Activated T-cell treated with anti-CD3 and anti-CD28 coated beads for 24 hours (primary cell): ENCODE measurements around the gene CCND2.

ENCODE experiments used
- DNase-seq: peaks from one replicate; pipeline ENCODE4 v3.0.0-alpha.2; 2020; ENCODE audit warnings: low read depth

CCND2 gene

GRCh38 chr12:4257442-4257841 is 16.1 kb upstream of the CCND2 start:
- no peak for DNase-seq

DNA sequence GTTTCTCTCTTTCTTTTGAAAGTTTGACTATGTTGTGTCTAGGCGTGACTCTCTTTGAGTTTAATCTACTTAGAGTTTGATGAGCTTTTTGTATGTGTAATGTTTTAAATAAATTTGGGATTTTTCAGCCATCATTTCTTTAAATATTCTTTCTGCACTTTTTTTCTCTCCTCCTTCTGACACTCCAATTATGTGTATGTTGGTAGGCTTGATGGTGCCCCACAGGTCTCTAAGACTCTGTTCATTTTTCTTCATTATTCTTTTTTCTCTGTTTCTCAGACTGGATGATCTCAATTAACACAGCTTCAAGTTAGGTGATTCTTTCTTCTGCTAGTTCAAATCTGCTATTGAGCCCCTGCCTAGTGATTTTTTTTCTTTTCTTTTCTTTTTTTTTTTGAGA is 14.5 kb upstream of the CCND2 start:
- DNase-seq = no peak

GRCh38 chr12:4261655-4262054 is 11.9 kb upstream of the CCND2 start:
- no peak for DNase-seq

DNA sequence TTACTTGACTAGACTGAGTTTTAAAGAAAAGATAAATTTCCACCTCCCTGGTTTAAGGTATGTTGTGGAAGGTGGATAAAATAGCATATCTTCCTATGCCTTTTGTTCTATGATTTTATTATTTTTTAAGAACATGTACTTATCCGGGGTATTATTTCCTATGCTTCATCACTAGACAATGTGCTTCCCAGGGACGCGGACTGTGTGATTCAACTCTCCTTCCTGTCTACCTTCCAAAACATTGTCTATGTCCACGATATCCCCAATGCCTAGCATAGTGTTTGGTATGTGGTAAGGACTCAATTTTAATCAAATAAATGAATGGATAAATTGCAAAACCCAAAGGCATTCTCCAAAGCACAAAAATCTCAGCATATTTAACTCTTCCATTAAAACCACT is 8.3 kb upstream of the CCND2 start:
- DNase-seq = no peak

DNA sequence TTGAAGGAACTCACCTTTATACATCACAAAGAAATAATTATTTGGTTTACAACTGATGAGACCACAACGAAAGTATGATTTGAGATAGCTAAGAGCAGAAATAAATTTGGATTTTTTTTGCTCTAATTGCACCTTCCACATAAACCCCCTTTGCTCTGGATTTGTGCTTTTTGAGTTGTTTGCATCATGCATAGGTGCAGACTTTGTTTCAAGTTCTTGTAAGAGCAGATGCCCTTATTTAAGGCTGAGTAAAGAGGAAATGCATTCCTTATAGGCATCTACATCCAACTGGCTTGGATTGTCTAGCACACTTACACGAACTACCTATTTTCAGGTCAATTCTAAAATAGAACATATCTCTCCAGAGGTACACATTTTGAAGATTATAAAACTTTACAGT is 6.6 kb upstream of the CCND2 start:
- no peak for DNase-seq

DNA sequence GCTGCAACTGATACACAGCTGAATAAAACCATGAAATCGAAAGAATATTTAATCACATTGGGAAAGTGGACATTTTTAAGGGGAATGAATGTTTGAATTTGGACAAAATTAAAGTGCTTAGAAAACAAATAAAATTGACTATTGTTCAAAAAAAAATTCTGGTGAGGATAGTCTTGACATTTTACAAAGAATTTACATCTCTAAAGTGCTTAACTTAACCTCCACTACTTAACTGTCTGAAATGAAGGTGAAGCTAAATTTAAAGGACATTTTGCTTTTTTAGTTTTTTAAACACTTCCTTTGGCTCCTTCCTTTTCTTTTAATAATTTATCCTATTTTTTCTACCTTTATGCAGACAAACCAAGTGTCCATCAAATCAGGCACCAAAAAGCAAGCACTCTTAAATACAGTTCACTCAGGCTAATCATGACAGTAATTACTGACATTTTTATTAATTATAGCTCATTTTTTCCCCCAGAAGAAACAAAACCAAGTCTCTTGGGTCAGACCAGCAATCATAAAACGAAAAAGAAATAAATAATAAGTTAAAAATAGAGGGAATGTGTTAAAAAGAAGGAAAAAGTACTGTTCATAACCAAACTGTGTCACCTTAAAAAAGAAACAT is 5.7 kb upstream of the CCND2 start:
- DNase-seq = no peak

DNA sequence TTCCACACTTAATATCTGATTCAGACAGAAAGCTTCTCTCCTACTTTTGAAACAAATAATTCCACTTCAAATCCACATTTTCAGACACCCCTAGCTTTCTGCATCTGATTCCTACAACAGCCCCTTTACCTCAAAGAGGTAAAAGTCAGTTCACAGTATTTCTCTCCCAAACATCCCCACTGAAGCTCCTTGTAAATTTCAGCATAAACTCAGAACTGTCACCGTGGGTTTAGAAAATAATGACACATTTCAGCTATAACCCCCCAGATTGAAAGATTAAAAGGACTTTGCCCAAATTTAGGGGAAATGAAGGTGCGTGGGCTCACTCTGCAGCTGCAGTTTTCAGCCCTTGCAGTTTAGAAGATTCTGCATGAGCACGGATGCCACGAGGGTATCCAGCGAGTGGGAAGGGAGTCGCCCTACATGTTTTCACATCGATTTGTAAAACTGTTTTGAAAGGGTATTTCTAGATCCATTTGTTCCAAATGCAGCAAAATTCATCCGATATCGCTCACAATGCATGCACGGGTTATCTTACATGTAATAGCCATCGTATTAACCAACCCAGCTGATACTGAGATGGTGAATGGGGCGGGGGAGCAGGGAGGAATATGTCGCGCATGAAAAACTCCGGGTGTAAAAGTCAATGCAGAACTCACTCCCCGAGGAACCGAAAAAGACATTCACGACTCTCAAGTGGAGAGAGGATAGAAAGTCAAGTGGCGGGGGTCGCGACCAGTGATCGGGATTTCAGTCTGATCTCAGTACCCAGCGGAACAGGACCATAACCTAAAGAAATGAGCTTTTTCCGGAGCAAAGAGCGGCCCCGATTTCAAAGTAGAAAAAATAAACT is 5.0 kb upstream of the CCND2 start:
- DNase-seq = peak; percentile 51

DNA sequence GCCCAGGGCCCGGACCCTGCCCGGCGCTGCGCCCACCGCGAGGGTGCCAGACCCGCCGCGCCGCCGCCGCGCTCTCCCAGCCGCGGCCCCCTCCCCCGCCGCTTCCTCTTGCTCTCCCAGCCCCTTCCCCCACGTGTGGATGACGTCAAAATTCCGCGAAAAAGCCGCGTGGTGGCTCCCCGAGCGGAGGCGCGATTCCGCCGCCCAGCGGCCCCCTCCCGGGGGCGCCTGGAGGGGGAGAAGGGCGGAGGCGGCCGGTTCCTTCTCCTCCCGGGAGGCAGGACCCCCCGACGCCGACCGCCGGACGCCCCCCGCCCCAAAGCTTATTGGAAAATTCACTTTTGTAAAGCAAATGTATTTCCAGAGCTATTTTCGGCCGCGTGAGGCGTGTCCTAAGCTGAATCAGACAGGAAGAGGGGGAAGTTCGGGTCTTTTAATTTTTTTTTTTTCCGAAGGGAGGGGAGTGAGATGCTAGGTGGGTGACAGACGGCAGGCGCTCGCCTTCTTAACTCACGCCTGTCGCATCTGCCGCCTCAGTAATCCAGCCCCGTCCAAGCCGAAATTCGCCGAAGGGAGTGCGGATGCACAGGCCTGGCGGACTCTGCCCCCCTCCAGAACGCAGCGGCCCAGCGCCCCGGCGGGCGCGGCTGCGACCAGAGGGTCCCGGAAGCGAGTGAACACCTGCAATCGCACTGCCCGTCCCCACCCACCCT is 4.1 kb upstream of the CCND2 start:
- DNase-seq = peak; percentile 93

DNA sequence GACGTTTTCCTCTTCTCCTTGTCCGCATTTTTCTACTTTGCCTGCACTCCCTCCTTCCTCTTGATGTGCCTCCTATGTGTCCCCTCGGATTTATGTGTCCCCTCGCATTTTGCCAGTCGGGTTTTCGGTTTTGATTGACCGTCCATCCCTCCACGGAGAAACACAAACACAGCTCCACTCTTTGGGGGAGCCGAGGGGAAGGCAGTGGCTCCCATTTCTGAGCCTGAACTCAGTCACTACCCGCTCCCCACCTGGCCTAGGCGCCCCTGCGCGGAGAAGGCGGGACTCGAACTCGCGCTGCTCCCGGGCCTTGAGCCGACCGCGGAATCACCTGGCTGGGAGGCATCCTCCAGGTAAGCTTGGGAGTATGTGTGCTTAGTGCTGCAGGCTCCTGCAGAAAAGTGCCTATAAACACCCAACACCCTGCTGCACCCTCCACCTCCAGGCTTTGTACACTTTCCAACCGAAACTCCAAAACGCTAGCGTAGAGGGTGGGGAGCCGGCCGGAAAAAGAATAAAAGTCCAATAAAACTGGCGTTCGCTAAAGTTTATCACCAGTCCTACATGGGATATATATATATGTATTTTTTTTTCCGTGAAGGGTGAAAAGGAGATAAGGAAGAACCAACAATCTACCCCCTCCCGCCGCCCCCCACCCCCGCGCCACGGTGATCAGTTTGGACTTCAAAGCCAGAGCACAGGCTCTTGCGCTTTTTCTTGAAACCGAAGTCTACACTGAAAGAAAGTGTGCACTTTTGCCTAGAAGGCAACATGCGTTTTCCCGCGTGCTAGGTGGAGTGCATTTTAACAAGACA is 3.3 kb upstream of the CCND2 start:
- DNase-seq = peak; percentile 43

GRCh38 chr12:4270831-4271716 is 2.5 kb upstream of the CCND2 start:
- DNase-seq = peak; percentile 53

GRCh38 chr12:4271717-4272423 is 1.7 kb upstream of the CCND2 start:
- DNase-seq = peak; percentile 89

GRCh38 chr12:4272424-4273272 is 914 bp upstream of the CCND2 start:
- DNase-seq = peak; percentile 69

DNA sequence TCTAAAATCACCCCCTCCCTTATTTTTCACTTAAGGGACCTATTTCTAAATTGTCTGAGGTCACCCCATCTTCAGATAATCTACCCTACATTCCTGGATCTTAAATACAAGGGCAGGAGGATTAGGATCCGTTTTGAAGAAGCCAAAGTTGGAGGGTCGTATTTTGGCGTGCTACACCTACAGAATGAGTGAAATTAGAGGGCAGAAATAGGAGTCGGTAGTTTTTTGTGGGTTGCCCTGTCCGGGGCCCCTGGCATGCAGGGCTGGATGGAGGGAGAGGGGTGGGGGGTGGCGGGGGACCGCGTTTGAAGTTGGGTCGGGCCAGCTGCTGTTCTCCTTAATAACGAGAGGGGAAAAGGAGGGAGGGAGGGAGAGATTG is 300 bp upstream of the CCND2 start:
- no peak for DNase-seq

- DNase-seq = no peak
These were observed 944 bp downstream of the CCND2 start for GRCh38 chr12:4274396-4275015.

- no peak for DNase-seq
These were observed 1.7 kb downstream of the CCND2 start for GRCh38 chr12:4275016-4275869.

DNA sequence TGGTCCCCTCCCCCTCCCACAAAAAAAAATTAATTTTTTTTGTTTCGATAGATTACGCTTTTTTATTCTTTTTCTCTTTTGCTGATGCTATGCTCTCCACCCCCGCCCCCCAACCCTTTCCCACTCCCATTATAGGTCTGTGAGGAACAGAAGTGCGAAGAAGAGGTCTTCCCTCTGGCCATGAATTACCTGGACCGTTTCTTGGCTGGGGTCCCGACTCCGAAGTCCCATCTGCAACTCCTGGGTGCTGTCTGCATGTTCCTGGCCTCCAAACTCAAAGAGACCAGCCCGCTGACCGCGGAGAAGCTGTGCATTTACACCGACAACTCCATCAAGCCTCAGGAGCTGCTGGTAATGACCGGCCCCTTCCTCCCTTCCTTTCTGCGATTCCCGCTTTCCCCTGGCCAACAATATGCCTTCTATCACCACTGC is 2.3 kb downstream of the CCND2 start:
- no peak for DNase-seq

DNA sequence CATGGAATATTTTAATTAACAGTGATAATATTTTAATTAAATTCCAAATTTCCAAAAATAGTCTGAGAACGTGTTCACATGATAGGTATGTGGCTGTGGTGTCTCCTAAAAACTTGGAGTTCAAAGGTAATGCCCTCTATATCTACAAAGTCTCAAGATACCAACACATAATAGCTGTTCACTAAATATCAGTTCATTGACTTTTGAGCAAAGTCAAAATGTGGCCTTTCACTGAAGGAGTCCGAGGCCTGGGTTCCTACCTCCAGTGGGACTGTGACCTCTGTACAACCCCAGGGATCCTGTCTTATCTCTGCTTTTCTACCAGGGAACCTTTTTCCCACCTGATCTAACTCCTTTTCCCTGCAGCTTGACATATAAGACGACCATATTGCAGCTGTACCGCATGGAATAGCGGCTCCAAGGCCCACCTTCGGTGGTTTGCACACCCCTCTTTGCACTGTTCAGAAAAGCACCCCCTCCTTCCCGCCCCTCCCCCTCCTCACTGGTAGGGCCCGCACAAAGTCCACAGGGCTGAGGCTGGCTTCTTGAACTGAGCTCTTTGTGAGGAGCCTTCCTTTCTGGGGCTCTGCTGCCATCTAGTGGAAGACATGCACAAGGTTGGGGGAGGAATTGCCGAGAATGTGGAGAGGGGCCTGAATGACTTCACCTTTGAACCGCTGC is 3.1 kb downstream of the CCND2 start:
- DNase-seq = peak; percentile 81

DNA sequence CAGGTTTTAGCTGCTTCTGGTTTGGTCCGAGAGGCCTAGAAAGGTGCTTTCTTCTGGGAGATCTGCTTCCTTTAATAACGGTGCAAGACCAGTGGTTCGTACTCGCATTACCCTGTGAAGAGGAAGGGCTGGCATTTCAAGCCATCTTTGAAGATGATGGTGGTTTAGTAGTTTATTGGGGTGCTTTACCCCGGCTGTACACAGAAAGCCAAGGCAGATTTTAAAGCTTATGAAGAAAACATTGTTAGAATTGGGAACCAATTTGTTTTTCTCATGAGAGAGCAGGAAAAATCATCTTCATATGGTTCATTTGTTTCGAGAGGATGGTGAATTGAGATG is 3.6 kb downstream of the CCND2 start:
- DNase-seq = no peak
